Heart left ventricle (tissue), 16 donors: Measurements from ENCODE around the gene HOXD9. TPM values are rescaled to one million over a fixed set of nuclear protein-coding genes. Genes with fewer than 3 reads are reported as not detected.

Source experiments
- ATAC-seq, 4 donors: fragments of 200-7000 bp; cut with Tn5 transposase; one replicate each; pipeline ENCODE4 v1.9.1; 2020 to 2022; ENCODE audit warnings: moderate library complexity in 4 of 4, mild to moderate bottlenecking in 3 of 4, moderate number of reproducible peaks in 1 of 4
- DNase-seq, 5 donors: peaks; one replicate each; pipeline ENCODE4 v3.0.0-alpha.2; 2020
- H3K27ac ChIP-seq, 12 donors: fragments of 200-600 bp; sonication (generic) in 4 of 12; one replicate each; pipeline versions ENCODE4 v1.5.0 to v1.8.0; 2016 to 2022; ENCODE audit warnings: mild to moderate bottlenecking in 2 of 12
- H3K27me3 ChIP-seq, 9 donors: fragments of 200-600 bp; sonication (generic) in 2 of 9; one replicate each; pipeline versions ENCODE4 v1.5.1 to v1.8.0; 2016 to 2022; ENCODE audit warnings: mild to moderate bottlenecking in 3 of 9
- H3K36me3 ChIP-seq, 9 donors: fragments of 200-600 bp; sonication (generic) in 2 of 9; one replicate each; pipeline versions ENCODE4 v1.5.0 to v1.8.0; 2018 to 2022; ENCODE audit warnings: mild to moderate bottlenecking in 2 of 9
- H3K4me1 ChIP-seq, 12 donors: fragments of 200-600 bp; sonication (generic) in 4 of 12; one replicate each; pipeline versions ENCODE4 v1.5.0 to v1.8.0; 2016 to 2022; ENCODE audit warnings: mild to moderate bottlenecking in 3 of 12
- H3K4me3 ChIP-seq, 12 donors: fragments of 200-600 bp; sonication (generic) in 4 of 12; one replicate each; pipeline versions ENCODE4 v1.5.0 to v1.8.0; 2017 to 2022; ENCODE audit warnings: mild to moderate bottlenecking in 9 of 12, moderate library complexity in 4 of 12
- H3K9me3 ChIP-seq, 12 donors: fragments of 200-600 bp; sonication (generic) in 4 of 12; one replicate each; pipeline versions ENCODE4 v1.5.0 to v1.8.0; 2016 to 2022; ENCODE audit warnings: mild to moderate bottlenecking in 1 of 12
- CTCF ChIP-seq, 12 donors: fragments of 200-600 bp; sonication (generic) in 4 of 12; IDR thresholded peaks; one replicate each; pipeline versions ENCODE4 v1.5.0 to v1.8.0; 2018 to 2022; ENCODE audit warnings: antibody characterized with exemption in 12 of 12, mild to moderate bottlenecking in 5 of 12
- POLR2A ChIP-seq, 2 donors: fragments of 450-650 bp; IDR thresholded peaks; one replicate each; pipeline ENCODE4 v1.6.1; 2017; ENCODE audit warnings: antibody characterized with exemption in 2 of 2, mild to moderate bottlenecking in 2 of 2, moderate library complexity in 2 of 2
- WGBS, 4 donors: extraction: QIAGEN DNeasy Blood & Tissue Kit in 2 of 4; methylation state at CpG; one replicate each; pipeline versions ENCODE4 v1.1.5 to v1.1.7; 2013 to 2018; 5-methylcytosine and 5-hydroxymethylcytosine counted together
- intact Hi-C, 10 donors: fragments of 100-400 bp; cut with DNase I; formaldehyde crosslinking; loops; one replicate each; pipeline versions ENCODE4 v1.11.1 to v1.14.2; 2022
- polyA plus RNA-seq, 2 donors: library from polyadenylated mRNA; stranded (reverse); fragments of 200-250 nt; gene quantifications; one replicate each; pipeline ENCODE4 v1.2.3, GENCODE V29; 2013
- total RNA-seq, 9 donors: library from RNA; depleted of rRNA in 2 of 9; stranded (reverse); fragments of >200 nt in 2 of 9; fragmentation: NEBNext Ultra II Directional in 3 of 9; extraction: Animal tissue kit (Norgen Biotek cat#: 25700) in 3 of 9; gene quantifications; one replicate each; pipeline versions ENCODE4 v1.1.0 to v1.2.4, GENCODE V29; 2016 to 2023
- donor health status: ischemic (EF 13 %, LVEDD 7.1; RV severe dilation, severe dysfunction).
- donor health status: healthy with polysubstance abuse.
- donor health status: DM: no; HTN: yes; CAD: no.
- donor health status: DM: no; HTN: no; CAD: no.
- donor health status: ischemic (EF 25% LVEDD 6.9; RV normal size, moderate dysfunction).
- donor health status: ischemic (EF 25% LVEDD 5.7; RV mildly dilated, moderate dysfunction).
- donor health status: healthy.
- donor health status: DM: yes; HTN: yes; CAD: no.
- donor health status: ischemic (EF 35%, LVEDD 5.7; RV mildly dilated, moderate dysfunction).
- donor health status: nonischemic (EF 11% LVEDD 7.7; RV severe dilation, severe dysfunction).
- donor health status: DM: yes; HTN: yes; CAD: no.
- donor health status: PGD.
- donor health status: ischemic (EF 29% LVEDD 5.4; RV normal size, mild dysfunction).
- donor health status: nonischemic (EF 23%, LVEDD 6.1; RV moderate dilation, normal function).

Gene HOXD9
- total and polyA plus RNA-seq, 11 donors = 0.23 to 0.43 (median 0.40) TPM; not detected in 8

DNA sequence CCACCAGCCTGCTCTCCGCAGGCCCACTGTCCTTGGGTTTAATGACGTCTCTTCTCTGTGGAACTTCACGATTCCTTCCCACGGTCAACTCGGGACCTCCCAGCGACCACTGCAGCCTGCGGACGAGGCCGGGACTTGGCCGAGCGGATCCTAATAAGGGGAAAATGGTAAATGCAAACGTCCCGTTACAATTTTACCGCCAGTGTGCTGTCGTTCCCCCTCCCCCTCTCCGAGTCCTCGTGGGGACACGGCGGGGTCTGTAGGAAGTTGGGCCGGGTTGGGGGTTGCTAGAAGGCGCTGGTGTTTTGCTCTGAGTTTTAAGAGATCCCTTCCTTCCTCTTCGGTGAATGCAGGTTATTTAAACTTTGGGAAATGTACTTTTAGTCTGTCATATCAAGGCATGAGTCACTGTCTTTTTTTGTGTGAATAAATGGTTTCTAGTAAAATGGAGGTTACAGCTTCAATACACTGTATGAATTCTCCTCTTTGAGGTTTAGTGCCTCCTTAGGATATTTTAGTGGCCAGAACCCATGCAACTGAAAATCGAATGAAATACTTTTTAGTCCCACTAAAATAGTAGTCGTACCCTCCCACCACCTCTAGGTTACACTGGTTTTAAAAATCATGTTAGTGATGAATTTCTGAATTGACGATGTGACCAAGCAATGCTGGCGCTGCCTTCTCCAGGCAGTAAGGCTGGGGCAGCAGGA lies 13.2 kb upstream of the HOXD9 start:
- TF ChIP-seq POLR2A (IDR thresholded peaks at IDR 0.05) (no peak), CTCF (IDR thresholded peaks at IDR 0.05) (no peak)
- Histone ChIP-seq H3K27me3 (peaks cover 93 to 99% (median 96%) of the 10 kb centered on the region in 9 donors), H3K9me3 (no peaks in the 10 kb centered on the region), H3K36me3 (no peaks in the 10 kb centered on the region), H3K27ac (peak overlapping the region in 1 of 12 donors; percentile 87), H3K4me1 (peaks cover 0 to 36% (median 9%) of the 10 kb centered on the region in 12 donors), H3K4me3 (no peak overlapping the region)
- ATAC-seq (no peak), DNase-seq (peak in 1 of 5 donors; percentile 7)
- WGBS, 4 donors = 4 to 15% (median 8%) methylated on average over 26 of the region's 26 CpGs
- intact Hi-C loops = no loop called here

GRCh38 chr2:176109946-176110345 lies 12.6 kb upstream of the HOXD9 start:
- intact Hi-C loops = no loop called here
- Histone ChIP-seq H3K4me1 (peaks cover 0 to 30% (median 7%) of the 10 kb centered on the region in 12 donors), H3K9me3 (no peaks in the 10 kb centered on the region), H3K36me3 (no peaks in the 10 kb centered on the region), H3K4me3 (no peak overlapping the region), H3K27ac (no peak overlapping the region), H3K27me3 (peaks cover 93 to 99% (median 96%) of the 10 kb centered on the region in 9 donors)
- WGBS, 4 donors = 12 to 18% (median 15%) methylated on average over 4 of the region's 4 CpGs
- ATAC-seq (no peak), DNase-seq (no peak)
- TF ChIP-seq POLR2A (IDR thresholded peaks at IDR 0.05) (no peak), CTCF (IDR thresholded peaks at IDR 0.05) (no peak)

DNA sequence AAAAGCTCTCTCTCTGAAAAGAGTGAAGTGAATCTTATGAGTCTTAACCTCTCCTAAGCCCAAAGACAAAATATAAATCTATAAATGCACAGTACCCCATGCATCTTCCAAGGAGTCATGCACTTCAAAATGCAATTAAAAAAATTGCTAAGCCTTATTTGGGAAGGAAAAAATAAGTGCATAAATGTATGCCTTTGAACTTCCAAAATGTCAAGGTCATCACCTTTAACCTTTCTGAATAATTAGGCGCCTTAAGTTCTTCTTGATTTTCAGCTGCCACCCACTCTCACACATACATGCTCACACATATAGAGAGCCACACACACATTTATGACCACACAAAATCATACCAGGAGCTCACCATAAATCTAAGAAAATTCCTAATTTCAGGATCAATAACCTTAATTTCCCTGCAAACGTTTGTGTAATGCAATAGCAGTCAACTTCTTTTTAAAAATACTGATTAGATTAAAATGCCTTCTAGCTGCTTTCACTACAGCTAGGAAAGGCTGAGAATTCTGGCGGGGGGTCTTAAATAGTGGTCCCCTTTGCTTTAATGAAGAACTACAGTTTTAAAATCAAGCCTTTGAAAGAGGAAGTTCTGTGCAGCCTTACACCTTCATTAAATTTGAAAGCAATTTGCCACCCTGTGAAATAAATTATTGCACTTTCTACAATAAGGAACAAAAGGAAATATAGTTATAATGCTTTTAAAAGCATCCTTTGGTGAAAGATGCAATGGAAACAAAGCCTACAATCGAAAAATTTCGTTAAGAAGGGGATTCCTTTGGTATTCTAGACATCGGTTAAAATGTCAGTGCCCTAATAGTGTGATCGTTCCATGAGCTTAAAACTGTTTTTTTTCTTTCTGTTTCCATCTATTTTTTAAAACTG lies 11.9 kb upstream of the HOXD9 start:
- Histone ChIP-seq H3K36me3 (no peaks in the 10 kb centered on the region), H3K4me3 (no peak overlapping the region), H3K27me3 (peaks cover 93 to 99% (median 96%) of the 10 kb centered on the region in 9 donors), H3K27ac (no peak overlapping the region), H3K4me1 (peaks cover 0 to 28% (median 7%) of the 10 kb centered on the region in 12 donors), H3K9me3 (no peaks in the 10 kb centered on the region)
- DNase-seq = no peak
- intact Hi-C loops = no loop called here
- ATAC-seq = no peak
- 18 to 21% (median 19%) methylated on average over 7 of the region's 7 CpGs for WGBS, 4 donors
- TF ChIP-seq POLR2A (IDR thresholded peaks at IDR 0.05) (no peak), CTCF (IDR thresholded peaks at IDR 0.05) (no peak)

DNA sequence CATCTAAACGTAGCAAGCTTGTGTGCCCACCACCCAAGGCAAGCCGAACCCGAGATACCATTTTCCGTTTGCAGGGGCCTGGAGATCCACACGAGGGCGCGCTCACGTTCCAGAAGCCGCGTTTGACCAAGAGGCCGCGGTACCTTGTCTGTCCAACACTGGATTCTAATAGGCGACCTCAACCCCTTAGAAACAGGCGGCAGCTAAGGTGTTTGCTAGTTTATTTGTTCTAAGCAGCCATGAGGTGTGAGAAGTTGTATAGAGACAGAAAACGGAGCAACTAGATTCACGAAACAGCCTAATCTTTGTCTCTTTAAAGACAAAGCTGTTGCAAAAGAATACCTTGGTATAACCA lies 11.2 kb upstream of the HOXD9 start:
- TF ChIP-seq POLR2A (IDR thresholded peaks at IDR 0.05) (no peak), CTCF (IDR thresholded peaks at IDR 0.05) (peak in 10 of 12 donors; percentile 27 to 56 (median 44))
- 3 to 4% (median 3%) methylated on average over 16 of the region's 16 CpGs for WGBS, 4 donors
- H3K27me3 ChIP-seq = peaks cover 93 to 99% (median 96%) of the 10 kb centered on the region in 9 donors
- H3K4me3 ChIP-seq = no peak overlapping the region
- intact Hi-C loops = no loop called here
- peaks cover 0 to 32% (median 7%) of the 10 kb centered on the region in 12 donors for H3K4me1 ChIP-seq
- DNase-seq (no peak), ATAC-seq (no peak)
- H3K27ac ChIP-seq = no peak overlapping the region
- no peaks in the 10 kb centered on the region for H3K9me3 ChIP-seq
- no peaks in the 10 kb centered on the region for H3K36me3 ChIP-seq
